Tibial nerve (tissue), 3 donors: ENCODE measurements around the gene PNMT.

ENCODE experiments used
- POLR2A ChIP-seq, 2 donors: fragments of 450-650 bp; IDR thresholded peaks; one replicate each; pipeline ENCODE4 v1.6.1; 2017; ENCODE audit warnings: antibody characterized with exemption in 2 of 2, mild to moderate bottlenecking in 2 of 2, moderate library complexity in 2 of 2
- TF ChIP-seq, protein P1 (sequence below), 5 experiments: fragments of 200-600 bp in 3 of 5; fragments of 450-650 bp in 2 of 5; sonication (generic) in 3 of 5; IDR thresholded peaks; one replicate each; pipeline ENCODE4 v1.5.1; 2016 to 2019; ENCODE audit warnings: antibody characterized with exemption in 5 of 5, mild to moderate bottlenecking in 3 of 5, moderate library complexity in 2 of 5

- TF ChIP-seq, protein P1, sequence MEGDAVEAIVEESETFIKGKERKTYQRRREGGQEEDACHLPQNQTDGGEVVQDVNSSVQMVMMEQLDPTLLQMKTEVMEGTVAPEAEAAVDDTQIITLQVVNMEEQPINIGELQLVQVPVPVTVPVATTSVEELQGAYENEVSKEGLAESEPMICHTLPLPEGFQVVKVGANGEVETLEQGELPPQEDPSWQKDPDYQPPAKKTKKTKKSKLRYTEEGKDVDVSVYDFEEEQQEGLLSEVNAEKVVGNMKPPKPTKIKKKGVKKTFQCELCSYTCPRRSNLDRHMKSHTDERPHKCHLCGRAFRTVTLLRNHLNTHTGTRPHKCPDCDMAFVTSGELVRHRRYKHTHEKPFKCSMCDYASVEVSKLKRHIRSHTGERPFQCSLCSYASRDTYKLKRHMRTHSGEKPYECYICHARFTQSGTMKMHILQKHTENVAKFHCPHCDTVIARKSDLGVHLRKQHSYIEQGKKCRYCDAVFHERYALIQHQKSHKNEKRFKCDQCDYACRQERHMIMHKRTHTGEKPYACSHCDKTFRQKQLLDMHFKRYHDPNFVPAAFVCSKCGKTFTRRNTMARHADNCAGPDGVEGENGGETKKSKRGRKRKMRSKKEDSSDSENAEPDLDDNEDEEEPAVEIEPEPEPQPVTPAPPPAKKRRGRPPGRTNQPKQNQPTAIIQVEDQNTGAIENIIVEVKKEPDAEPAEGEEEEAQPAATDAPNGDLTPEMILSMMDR (IDR thresholded peaks at IDR 0.05): peak in 1 of 5 experiments; percentile 6
- TF ChIP-seq POLR2A (IDR thresholded peaks at IDR 0.05): no peak
These were observed 4.5 kb downstream of the PNMT start for GRCh38 chr17:39672522-39673334.
